GM10248 (cell line): ENCODE results near the gene CADM2.

ENCODE experiments used
- CTCF ChIA-PET: fragments of 300-600 bp; sonication (Branson Sonifier 250); formaldehyde crosslinking; extraction: SDS; loops from one replicate; lab custom pipeline; 2021; ENCODE audit warnings: antibody characterized with exemption; lab: Yijun Ruan, JAX
- POLR2A ChIA-PET: fragments of 350-650 bp; sonication (Branson Sonifier 250); formaldehyde crosslinking; extraction: SDS; loops from one replicate; lab custom pipeline; 2020; ENCODE audit warnings: antibody characterized with exemption; lab: Yijun Ruan, JAX
- DNase-seq: peaks from one replicate; pipeline ENCODE4 v3.0.0; 2012; ENCODE audit errors: extremely low spot score
- CTCF ChIP-seq: IDR thresholded peaks from 2 replicates; pipeline ENCODE4 v1.5.1; 2012; ENCODE audit warnings: mild to moderate bottlenecking, low read depth; ENCODE audit errors: extremely low read depth, missing control alignments, control extremely low read depth

Gene CADM2

GRCh38 chr3:85170646-85171045 is 211.9 kb downstream of the CADM2 start:
- no peak for DNase-seq
- CTCF ChIA-PET, result no interaction called here
- TF ChIP-seq CTCF, result no peak
- POLR2A ChIA-PET, result no interaction called here

GRCh38 chr3:85171976-85172375 is 213.2 kb downstream of the CADM2 start:
- no peak for TF ChIP-seq CTCF
- POLR2A ChIA-PET, result no interaction called here
- DNase-seq, result no peak
- CTCF ChIA-PET, result interaction anchor here (1.1 kb wide), 1 partner anchor 11 kb away, joined by 3 read pairs; no protein-coding TSS in a partner anchor

- no peak for DNase-seq
- POLR2A ChIA-PET, result no interaction called here
- no peak for TF ChIP-seq CTCF
- CTCF ChIA-PET, result no interaction called here
Measured at GRCh38 chr3:85176799-85177198, 218.0 kb downstream of the CADM2 start.

GRCh38 chr3:85182975-85183752 is 224.4 kb downstream of the CADM2 start:
- CTCF ChIA-PET, result interaction anchor here (1.1 kb wide), 1 partner anchor 13 kb away, joined by 3 read pairs; no protein-coding TSS in a partner anchor

GRCh38 chr3:85185495-85185894 is 226.7 kb downstream of the CADM2 start:
- ChIA-PET POLR2A (no interaction called here), CTCF (no interaction called here)
- TF ChIP-seq CTCF, result no peak
- no peak for DNase-seq

More at GRCh38 chr3:85182975-85183752, 224.4 kb downstream of the CADM2 start:
- POLR2A ChIA-PET, result no interaction called here
- DNase-seq, result no peak
- TF ChIP-seq CTCF, result no peak

GRCh38 chr3:85189731-85190130 is 230.9 kb downstream of the CADM2 start:
- POLR2A ChIA-PET, result no interaction called here
- DNase-seq, result no peak
- CTCF ChIA-PET, result interaction anchor here (1.5 kb wide), 1 partner anchor 13 kb away, joined by 3 read pairs; no protein-coding TSS in a partner anchor
- TF ChIP-seq CTCF, result no peak
